Measurements from ENCODE around the gene CHMP6. TPM values are rescaled to one million over a fixed set of nuclear protein-coding genes. Genes with fewer than 3 reads are reported as not detected.

CHMP6 gene
- total RNA-seq, 1 donor from 2014 or later: 14.5 TPM

GRCh38 chr17:80956321-80957190 is 35.1 kb upstream of the CHMP6 start:
- no peak for DNase-seq

DNA sequence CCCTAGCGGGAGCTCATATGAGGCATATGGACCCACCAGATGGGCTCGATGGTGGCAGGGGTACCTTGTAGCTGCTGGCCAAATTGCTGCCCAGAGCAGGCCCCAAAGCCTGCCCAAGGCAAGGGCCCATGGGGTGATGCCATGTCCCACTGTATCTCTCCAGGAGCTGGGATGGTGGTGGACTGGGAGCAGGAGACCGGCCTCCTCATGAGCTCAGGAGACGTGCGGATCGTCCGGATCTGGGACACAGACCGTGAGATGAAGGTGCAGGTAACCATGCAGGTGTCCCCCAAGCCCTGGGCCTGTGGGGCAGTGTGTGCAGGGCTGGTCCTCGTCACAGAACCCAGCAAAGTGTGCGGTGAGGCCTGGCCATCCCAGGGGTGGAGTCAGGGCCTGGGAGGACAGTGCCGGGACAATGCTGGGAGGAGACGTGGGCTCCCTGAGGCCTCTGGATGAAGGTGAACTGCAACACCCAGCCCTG is 34.1 kb upstream of the CHMP6 start:
- no peak for DNase-seq

GRCh38 chr17:80959330-80960036 is 32.2 kb upstream of the CHMP6 start:
- peak; percentile 51 for DNase-seq

GRCh38 chr17:80960037-80960796 is 31.4 kb upstream of the CHMP6 start:
- DNase-seq: no peak

DNA sequence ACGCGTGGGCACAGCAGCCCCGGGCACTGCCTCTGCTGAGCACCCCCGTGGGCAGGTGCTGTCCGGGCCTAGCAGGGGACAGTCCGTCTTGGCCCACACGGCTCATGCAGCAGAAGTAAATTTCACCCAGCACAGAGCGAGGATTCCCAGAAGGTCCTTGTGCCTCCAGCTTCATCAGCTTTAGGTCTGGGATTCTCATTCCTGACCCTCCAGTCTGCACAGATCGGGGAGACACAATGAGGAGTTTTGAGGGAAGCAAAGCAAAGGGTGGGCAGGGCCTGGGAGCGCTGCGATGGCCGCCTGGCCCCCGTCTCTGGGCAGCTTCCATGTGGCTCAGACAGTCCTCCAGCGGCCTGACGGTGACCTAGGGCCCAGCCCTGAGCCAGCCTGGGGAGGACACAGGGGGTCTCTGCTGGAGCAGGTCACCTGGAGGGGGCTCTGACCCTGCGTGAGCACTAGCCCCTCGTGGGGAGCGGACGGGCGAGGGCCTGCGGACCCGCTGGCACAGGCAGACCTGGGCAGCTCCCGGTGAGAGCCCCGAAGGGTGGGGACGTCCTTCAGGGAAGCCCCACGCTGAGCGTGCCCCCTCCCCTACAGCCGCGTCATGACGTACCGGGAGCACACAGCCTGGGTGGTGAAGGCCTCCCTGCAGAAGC is 30.7 kb upstream of the CHMP6 start:
- no peak for DNase-seq

GRCh38 chr17:80961541-80962330 is 29.9 kb upstream of the CHMP6 start:
- DNase-seq: no peak

GRCh38 chr17:80962356-80963329 is 29.0 kb upstream of the CHMP6 start:
- no peak for DNase-seq

DNA sequence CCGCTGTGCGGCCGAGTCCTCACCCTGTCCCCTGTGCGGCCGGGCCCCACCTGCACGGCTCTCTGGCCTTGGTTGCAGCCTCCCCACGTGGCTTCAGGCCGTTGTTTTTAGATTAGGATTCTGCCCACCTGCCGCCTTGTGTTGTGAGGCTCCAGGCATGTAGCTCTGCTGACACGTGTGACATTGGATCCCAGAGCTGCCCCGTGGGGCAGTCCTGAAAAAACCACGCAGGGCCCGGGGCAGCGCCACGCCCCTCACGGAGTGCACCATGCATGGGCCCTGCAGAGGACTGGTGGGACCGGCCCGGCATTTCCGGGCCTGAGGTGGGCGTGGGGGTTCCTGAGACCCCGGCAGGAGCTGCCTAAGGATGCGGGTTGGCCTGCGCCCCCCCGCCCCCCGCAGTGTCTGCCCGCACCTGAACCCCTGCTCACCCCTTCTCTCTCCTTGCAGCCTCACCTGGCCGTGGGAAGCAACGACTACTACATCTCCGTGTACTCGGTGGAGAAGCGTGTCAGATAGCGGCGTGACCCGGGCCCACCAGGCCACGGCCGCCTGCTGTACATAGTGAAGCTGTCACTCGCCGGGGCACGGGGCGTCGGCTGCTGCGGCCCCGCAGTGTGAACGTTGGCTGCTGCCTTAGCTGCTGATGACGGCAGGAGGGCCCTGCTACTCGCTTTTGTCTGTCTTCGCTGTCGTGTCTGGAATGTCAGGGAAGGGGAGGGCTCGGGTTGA is 27.7 kb upstream of the CHMP6 start:
- DNase-seq: no peak

DNA sequence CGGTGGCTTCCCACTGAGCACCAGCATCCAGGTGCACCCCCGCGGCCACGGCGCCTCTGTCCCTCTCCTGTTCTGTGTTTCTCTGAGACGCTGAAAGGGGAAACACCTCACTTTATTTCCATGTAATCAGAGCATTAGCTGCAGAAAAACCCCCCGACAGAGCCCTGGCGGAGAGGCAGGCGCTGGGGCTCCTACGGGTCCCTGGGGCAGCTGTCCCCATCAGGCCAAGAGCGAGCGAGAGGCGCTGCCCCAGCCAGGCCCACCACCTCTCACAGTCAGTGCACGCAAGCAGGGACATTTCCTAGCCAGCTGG is 27.1 kb upstream of the CHMP6 start:
- no peak for DNase-seq

DNA sequence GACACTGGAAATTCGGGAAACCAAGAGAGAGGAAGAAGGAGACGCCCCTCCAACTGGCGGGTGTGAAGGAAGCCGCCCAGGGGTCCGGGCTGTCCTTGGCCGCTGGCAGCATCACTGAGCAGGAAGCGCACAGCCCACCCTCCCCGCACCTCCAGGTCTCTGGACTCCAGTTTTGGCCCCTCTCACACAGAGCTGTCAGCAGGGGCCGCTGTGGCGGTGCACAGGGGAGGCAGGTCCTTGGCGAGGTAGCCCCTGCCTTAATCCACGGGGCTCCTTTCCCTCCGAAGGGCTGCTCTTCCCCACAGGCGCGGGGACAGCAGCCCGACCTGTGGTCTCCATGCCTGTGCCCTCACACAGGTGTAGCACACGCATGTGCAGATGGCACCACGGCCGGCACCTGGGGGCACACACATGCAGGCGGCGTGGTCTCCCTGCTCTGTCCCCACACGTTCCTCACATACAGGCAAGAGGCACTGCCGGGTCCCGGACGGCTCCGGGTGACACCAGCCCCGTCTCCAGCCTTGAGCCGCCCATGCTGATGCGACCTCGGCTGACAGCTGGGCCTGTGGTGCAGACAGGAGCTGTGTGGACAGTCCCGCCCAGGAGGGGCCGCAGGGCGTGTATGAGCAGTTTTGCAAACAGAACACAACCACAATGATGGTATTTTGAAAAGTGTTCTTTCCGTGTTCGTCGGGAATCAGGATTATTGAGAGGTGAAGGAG is 26.6 kb upstream of the CHMP6 start:
- DNase-seq: no peak

GRCh38 chr17:80965606-80966005 is 26.0 kb upstream of the CHMP6 start:
- DNase-seq: no peak

DNA sequence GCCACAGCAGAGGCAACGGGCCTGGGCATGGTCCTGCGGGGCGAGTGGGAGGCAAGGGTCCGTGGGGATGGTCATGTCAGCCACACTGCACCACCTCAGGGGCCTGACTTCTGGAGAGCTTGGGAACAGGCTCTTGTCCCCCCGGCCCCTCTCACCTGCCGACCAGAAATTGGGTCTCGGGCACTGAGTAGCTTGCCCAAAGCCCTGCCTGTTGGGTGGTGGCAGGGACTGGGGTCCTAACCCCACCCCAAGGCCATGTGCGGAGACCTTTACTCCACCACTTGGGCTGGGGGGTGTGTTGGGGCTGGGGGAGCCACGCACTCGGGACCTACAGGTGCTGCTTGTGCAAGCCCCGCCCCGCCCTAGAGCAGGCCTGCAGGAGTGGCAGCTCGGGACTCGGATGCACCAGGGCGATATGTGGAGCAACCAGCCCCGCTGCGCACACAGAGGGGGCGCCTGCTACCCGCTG is 24.2 kb upstream of the CHMP6 start:
- DNase-seq: no peak

GRCh38 chr17:80968602-80969029 is 23.0 kb upstream of the CHMP6 start:
- peak; percentile 51 for DNase-seq

GRCh38 chr17:80969030-80969673 is 22.5 kb upstream of the CHMP6 start:
- no peak for DNase-seq

- DNase-seq: no peak
Measured at GRCh38 chr17:80969674-80970043, 22.0 kb upstream of the CHMP6 start.

- no peak for DNase-seq
Measured at GRCh38 chr17:80970044-80970761, 21.4 kb upstream of the CHMP6 start.
